GM20431 (cell line): Measurements from ENCODE around the gene ARHGAP26.

ENCODE experiments used
- in situ Hi-C: fragments of 300-500 bp; cut with MseI, MboI; formaldehyde crosslinking; loops from one replicate; pipeline ENCODE4 v1.15.0; 2020; ENCODE audit warnings: low sequenced_read_pairs; ENCODE audit not compliant: unreplicated experiment

The ARHGAP26 gene

DNA sequence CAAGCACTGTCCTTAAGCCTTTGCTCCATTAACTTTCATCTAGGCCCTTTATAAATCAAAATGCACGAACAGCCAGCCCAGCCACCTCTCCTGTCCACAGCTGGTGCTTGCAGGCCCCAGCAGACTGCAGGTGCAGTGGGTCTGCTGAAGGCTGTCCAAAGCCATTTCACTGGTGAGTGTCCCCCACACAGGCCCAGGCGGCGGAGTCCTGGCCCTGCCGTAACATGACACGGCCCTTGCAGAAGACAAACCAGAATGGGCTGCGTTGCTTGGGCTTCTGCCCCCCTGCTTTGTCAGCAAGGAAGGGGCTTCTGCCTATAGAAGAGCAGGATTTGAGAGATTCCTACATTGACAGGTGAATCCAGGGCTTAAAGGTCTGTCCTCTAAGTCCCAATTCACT lies 444.7 kb downstream of the ARHGAP26 start:
- in situ Hi-C loops, result no loop called here

DNA sequence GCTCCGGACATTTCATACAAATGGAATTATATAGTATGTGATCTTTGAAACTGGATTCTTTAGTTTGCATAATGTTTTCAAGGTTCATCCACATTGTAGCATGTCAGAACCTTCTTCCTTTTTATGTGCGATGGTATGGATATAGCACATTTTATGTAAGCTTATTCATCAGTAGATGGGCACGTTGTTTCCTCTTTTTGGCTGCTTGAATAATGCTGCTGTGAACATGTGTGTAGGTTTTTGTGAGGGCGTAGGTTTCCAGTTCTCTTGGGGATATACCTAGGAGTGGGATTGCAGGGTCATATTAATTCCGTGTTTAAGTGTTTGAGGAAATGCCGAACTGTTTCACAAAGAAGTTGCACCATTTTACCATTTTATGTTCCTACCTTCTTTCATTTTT lies 445.5 kb downstream of the ARHGAP26 start:
- in situ Hi-C loops, result no loop called here

DNA sequence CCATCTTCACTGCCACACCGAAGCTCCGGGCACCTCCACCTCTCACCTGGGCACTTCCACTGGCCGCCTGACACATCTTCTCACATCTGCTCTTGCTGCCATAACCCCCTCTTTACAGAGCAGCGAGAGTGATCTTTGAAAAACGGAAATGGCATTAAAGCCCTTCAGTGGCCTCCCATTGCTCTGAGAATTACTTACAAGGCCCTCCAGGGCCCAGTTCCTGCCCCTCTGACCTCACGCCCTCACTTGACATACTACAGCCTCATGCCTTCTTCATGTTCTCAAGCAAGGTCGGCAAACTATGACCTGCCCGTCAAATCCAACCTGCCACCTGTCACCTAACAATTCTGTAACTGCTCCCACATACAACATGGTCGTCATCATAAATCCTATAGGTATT lies 446.0 kb downstream of the ARHGAP26 start:
- in situ Hi-C loops, result no loop called here

DNA sequence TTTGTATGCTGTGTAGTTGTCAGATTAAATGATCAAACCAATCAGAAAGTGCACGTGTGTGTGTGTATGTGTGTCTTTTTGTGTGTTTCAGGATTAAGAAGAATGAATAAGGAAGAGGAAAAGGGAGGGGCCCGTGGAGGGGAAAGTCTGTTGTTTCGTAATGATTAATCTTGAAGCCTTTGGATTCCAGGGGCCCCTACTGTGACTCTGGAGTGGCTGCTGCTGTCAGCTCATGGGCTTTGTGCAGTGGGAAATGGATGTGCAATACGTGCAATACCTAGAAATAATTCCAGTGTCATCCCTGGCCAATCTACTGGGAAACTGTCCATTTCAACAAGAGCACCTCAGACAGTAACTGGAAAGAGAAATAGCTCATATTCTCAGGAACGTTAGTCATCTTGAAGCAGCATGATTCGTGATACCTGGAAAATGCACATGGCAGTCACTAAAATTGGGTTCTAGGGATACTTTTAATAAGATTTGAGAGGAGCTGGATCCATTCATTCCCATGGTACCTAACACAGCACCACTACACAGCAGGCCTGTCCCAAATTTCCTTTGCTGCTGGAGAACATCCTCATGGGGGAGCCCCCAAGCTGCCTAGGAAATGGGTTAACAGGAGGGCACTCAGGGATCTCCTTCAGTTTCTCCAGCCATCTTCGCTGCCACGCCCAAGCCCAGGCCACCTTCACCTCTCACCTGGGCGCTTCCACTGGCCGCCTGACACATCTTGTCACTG lies 447.1 kb downstream of the ARHGAP26 start:
- in situ Hi-C loops, result no loop called here

DNA sequence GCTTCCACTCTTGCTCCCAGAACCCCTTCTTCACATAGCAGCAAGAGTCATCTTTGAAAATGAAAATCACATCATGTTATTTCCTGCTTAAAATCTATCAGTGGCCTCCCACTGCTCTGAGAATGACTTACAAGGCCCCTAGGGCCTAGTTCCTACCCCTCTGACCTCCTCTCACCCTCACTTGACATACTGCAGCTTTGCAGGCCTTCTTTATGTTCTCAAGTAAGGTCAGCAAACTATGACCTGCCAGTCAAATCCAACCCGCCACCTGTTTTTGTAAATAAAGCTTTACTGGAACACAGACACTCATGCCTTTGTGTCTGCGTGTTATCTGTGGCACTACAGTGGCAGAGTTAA lies 447.6 kb downstream of the ARHGAP26 start:
- in situ Hi-C loops, result no loop called here

DNA sequence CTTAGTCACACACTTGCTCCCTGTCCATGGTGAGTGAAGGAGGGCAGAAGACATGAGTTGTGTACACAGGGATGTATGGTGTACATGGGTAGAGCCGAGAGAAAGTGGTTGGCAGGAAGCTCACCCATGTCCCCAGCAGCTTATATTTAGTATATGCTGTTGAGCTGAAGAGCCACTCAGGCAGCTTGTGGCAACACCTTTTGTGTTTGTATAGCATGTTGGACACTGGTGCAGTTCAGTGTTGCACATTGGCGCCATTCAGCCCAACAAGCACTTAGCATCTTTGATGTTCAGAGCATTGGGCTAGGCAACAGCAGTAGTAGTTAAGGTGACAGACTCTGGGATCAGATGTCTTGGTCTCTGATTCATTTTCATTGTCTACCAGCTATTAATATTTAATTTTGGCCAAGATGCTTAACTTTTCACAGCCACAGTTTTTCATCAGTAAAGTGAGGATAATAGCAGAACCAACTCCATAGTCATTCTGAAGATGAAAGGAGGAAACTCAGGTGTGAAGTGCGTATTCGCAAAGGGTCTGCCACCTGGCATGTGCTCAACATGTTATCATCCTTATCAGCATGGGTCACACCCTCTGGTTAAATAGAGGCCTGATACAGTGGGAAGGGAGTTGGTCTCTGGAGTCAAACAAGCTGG lies 448.5 kb downstream of the ARHGAP26 start:
- in situ Hi-C loops, result no loop called here

DNA sequence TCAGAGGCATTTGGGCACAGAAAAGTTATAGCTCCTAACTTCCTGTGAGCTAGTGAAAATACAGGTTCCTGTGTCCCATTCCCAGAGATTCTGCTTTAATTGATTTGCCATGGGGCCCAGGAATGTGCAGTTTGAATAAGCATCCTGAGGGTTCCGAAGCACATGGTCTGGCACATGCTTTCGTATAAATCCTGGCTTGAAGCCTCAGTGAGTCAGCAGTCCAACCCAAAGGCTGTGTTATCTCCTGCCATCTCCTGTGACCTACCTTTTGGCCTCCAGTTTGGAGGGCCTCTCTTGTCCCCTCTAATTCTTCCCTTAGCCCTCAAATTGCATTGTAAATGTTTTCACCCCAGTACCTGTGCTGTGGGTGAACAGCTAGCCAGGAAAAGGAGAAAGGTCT lies 449.5 kb downstream of the ARHGAP26 start:
- in situ Hi-C loops, result no loop called here

DNA sequence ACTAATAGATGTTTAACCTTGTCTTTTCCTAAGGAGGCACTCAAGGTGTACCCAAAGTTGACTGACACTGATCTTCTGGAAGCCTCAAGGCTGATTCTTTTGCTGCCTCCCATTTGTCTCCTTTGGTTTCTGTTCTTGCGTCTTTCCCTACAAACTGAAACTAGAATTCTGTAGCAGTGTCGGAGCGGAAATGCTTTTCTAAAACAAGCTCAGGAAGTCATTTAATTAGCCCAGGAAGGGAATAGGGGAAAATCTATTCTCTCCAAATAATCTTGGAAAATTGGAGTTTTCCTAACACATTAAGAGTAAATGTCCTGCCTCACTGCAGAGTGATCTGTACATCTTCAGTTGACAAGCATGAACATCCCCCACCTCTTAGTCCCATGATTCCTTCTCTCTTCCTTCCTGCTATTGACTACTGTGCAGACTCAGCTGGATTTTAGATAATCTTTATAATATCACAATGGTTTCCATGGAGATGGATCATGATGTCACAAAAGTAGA lies 450.6 kb downstream of the ARHGAP26 start:
- in situ Hi-C loops, result no loop called here

DNA sequence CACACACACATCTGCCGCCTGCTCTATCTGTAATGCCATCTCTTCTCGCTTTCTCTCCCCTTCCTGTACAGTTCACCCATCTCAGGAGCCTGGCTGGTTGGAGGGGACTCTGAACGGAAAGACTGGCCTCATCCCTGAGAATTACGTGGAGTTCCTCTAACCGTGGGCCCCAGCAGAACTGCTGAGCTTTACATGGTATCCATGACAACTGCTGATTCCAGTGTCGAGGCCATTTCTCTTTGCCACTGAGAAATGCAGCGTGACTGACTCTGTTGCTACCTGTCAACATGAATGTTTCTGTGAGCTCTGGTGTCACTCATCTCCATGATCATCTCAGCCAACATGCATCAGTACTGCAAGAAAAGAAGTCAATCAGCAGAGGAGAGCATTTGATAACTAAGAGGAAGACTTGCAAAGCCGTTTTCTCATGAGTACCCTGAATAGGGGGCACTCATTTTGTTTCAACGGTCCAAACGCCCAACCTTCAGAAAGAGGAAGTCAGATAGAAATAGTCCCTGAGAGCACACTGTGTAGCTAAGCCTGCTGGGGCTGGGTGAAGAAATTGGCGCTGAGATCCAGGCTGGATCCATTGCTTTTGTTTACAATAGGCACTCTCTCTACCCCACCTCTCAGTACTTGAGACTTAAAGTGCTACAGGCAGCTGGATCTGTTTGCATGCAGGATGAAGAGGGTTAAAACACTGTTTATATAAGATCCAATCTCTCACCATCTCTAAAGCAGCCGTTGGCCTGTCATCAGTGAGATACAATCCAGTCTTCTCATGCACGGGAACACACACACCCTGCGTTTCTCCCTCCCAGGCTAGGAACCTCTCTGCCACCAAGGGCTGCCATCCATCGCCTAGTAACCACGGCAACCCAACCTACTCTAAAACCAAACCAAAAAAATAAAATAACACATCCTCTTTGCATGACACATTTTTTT lies 452.4 kb downstream of the ARHGAP26 start:
- in situ Hi-C loops, result no loop called here

DNA sequence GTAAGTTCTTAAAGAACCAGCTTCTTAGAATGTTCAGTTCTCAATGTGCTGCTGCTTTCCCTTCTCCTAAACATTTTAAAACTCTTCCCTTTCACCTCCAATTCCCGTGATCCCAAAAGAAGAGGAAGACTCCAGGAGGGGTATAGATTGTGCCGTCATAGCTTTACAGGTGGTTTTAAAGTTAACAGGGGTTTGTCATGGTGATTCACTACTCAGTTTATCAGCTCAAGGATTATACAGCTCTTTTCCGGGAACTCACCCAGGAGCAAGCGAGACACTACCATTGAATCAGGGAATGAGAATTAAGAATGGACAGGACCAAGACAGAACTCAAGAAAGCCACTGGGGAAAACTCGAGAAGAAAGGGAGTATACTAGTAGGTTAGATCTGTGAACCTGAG lies 454.5 kb downstream of the ARHGAP26 start:
- in situ Hi-C loops, result no loop called here

DNA sequence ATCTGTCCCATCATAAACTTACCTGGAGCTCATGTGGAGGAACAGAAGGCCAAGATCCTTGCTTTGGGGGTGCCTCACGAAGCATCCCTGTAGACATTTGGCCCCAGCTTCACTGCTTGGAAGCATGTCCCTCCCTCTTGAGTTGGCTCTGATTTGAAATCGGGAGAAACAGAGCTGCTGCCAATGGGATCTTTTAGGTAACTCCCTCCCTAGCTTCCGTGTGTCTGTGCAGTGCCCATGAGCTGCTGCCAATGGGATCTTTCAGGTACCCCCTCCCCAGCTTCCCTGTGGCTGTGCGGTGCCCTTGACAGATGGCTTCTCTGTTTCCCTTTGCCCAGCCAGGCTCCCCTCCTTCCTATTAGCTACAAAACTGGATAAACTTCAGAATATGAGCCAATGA lies 455.3 kb downstream of the ARHGAP26 start:
- in situ Hi-C loops, result no loop called here

DNA sequence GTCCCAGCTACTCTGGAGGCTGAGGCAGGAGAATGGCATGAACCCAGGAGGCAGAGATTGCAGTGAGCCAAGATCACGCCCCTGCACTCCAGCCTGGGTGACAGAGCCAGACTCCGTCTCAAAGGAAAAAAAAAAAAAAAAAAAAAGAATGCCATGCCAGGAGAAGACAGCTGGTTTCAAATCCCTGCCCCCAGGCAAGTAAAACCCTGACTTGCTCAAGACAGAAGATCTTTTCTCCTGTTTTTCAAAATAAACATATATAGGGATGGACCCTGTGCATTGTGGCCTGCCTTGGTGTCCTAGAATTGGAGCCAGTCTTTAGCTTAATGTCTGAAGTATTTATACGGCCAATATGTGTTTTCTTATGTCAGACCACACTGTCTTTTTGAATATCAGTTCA lies 456.2 kb downstream of the ARHGAP26 start:
- in situ Hi-C loops, result no loop called here

DNA sequence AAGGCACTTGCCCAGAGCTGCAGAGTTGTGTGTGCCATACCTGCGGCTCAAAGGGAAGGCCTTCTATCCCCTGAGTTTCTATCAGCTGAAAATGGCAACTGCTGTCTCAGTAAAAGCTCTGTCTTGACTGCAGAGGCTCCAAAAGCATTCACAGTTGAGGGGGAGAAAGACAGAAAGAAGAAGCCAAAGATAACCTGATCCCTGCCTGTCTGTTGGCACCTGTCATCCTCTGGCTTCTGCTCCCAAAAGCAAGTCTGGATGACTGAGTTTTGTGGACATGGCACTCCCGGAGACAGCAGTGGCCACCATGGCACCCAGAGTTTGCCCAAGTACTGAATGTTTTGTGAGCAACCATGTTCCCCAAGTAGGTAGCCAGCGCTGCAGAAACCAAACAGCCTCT lies 456.7 kb downstream of the ARHGAP26 start:
- in situ Hi-C loops, result no loop called here

DNA sequence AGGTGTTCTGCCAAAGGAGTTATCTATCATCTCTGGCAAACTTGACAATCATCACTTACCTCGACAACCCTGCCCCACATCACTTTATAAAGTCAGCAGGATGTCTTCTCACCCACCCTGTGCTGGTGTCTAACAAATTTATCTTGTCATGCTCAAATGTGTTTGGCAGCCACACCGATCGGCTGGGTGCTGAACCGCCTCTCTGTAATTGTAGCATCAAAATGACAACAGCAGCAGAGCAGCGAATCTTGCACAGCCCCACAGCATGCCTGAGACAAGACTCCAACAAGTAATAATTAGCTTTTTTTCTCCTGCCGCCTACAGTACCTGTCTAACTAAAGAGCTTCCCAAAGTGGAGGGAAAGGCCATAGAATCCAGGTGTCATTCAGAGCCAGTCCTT lies 457.1 kb downstream of the ARHGAP26 start:
- in situ Hi-C loops, result no loop called here

DNA sequence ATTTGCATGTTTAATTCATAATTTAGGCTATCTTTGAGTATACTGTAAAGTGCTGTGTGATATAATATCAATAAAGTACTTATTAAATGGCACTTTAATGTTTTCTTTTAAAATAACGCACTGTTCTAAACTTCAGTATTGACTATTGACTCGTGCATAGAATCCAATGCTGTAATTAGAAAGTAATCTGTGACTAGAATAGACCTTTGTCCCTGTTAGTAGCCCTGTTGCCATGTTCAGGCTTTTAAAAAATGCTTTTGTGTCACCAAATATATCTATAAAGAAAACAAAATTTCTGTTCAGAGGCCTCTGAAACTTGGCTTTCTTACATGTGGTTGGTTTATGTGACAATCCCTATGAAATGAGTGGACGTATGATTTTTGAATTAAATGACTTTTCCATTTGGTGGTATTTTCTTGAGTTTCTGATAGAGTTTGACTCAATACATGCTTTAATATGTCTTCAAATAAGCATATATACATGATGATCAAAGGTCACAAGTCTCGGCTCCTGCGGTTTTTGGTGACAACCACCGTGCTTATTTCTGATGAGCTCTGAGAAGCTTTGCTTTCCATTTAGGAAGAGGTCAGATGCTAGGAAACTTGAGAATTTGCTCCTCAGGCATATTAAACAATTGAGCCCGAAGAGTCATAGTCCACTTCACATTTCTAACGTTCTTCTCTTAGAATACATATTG lies 458.6 kb downstream of the ARHGAP26 start:
- in situ Hi-C loops, result no loop called here

DNA sequence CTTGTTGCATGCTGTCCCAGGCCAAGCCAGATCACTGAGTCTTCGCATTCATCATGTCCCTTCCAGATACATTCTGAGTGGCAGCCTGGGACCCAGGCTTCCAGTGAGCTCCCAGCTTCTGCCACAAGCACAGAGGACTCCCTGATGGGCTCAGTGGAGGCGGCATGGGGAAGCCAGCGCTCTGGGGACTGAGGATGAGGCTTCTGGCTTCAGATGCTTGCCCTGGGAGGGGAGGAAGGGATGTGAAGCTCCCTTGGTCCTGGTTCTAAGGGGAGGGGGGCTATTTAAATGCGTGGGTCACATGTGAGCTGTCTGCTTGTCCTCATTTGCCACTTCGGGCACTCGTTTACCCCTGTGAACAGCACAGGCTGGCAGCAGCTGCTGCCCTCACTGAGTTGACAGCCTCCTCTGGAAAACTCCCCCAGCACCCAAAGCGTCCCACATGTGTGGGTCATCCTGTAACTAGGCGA lies 459.3 kb downstream of the ARHGAP26 start:
- in situ Hi-C loops, result no loop called here

DNA sequence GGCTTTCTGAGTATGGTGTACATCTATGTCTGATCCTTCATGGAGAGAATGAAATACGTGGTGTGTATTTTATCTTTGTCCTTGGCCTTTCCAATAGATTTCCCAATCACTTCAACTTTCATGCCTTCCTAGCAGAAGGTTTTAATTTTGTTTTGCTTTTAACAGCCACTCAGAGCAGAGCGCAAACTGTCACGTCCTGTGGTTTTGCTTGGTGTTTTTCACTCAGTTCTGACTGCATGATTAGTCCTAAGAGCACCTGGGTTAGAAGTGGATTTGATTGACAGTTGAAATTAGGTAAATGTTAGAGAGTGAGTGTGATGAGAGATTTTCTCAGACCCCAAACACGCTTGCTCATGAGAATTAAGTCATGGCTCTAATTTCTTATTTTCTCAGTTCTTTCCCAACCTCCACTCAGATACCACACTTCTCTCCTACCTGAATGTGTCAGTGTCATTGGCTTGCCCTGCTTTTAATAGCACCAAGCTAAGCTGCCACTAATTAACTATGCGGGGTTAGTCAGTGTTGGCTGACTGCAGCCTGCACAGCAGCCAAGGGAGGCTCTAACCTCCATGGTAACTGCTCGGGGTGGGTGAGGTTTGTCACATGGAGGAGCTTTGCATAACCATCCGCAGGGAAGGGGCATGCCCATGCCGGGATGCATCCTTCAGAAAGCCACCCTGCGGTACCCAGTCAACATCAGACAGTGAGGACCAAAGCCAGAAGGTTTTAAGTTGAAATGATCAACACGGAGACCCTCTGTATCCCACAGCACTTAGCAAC lies 459.9 kb downstream of the ARHGAP26 start:
- in situ Hi-C loops, result no loop called here

DNA sequence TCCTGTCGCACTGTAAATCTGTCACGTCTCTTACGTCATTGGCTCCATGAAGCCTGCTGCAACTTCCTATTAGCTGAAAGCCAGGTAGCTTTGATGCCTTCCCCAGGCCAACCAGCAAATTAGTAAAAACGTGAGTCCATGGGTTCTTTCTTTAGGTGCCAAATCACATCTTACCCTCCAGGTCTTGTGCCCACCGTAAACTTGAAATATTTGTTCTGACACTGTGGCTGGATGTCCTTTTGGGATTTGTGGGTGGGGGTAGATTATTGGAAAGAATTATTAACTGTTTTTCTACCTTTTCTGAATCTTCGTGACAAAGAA lies 460.5 kb downstream of the ARHGAP26 start:
- in situ Hi-C loops, result no loop called here

DNA sequence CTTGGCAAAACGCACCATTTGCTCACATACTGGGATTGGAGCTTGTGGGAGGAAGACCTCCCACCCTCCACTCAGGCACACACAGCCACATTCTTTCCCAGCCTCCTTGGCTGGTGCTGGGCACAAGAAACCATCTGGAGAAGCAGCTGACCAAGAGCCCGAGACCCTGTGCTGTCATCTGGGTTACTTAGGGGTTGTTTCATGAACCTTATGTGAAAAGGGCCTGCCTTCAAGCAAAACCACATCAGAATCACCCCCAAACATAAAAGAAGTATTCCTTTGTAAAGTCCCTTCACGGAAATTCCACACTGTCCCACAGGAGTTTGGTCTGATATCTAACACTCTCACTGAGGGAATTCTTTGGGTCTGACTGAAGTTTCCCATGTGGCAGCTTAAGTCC lies 461.2 kb downstream of the ARHGAP26 start:
- in situ Hi-C loops, result no loop called here
